Right forelimb (tissue), 1 donor: ENCODE data around the gene CAPNS1.
"Not testable (repeated sequence)": the region's sequence is repeated elsewhere in the genome, so short reads cannot be mapped to it uniquely, and the experiment has no call there.

ENCODE experiments used
- DNase-seq: peaks from one replicate; pipeline ENCODE4 v3.0.0-alpha.2; 2018

Gene CAPNS1

GRCh38 chr19:36151144-36152018, 11.5 kb downstream of the CAPNS1 start:
- DNase-seq, result peak; percentile 80

- DNase-seq, result peak; percentile 59
These were observed 12.1 kb downstream of the CAPNS1 start for GRCh38 chr19:36152019-36152351.

GRCh38 chr19:36152352-36153091, 12.7 kb downstream of the CAPNS1 start, which contains the start of gene COX7A1:
Gene COX7A1, minus strand, starts transcription at chr19:36152447. Its CDS starts 40 bp downstream, at chr19:36152407.
- peak; percentile 83 for DNase-seq

- no peak for DNase-seq
These were observed 13.3 kb downstream of the CAPNS1 start for GRCh38 chr19:36153126-36153525.

- DNase-seq, result no peak
These were observed 21.1 kb downstream of the CAPNS1 start for GRCh38 chr19:36160821-36161596.

GRCh38 chr19:36163813-36164212, 23.9 kb downstream of the CAPNS1 start:
- no peak for DNase-seq

GRCh38 chr19:36169084-36169760, 29.4 kb downstream of the CAPNS1 start:
- peak; percentile 57 for DNase-seq

- no peak for DNase-seq
These were observed 33.0 kb downstream of the CAPNS1 start for GRCh38 chr19:36172852-36173251.

- DNase-seq, result not testable (repeated sequence)
These were observed 34.0 kb downstream of the CAPNS1 start for GRCh38 chr19:36173846-36174245.

GRCh38 chr19:36179077-36179476, 39.2 kb downstream of the CAPNS1 start:
- DNase-seq, result not testable (repeated sequence)

GRCh38 chr19:36182612-36183244, 42.9 kb downstream of the CAPNS1 start:
- DNase-seq, result no peak

- DNase-seq, result no peak
These were observed 43.4 kb downstream of the CAPNS1 start for GRCh38 chr19:36183245-36183628.

GRCh38 chr19:36186722-36187121, 46.9 kb downstream of the CAPNS1 start:
- not testable (repeated sequence) for DNase-seq

- DNase-seq, result no peak
These were observed 56.4 kb downstream of the CAPNS1 start for GRCh38 chr19:36196249-36196648.

GRCh38 chr19:36198119-36198518, 58.3 kb downstream of the CAPNS1 start:
- no peak for DNase-seq
